ENCODE results near the gene RBBP6. TPM values are rescaled to one million over a fixed set of nuclear protein-coding genes. Genes with fewer than 3 reads are reported as not detected.

RBBP6 gene
- total and polyA plus RNA-seq, 9 of the 15 experiments (the other 6 are each of a cell fraction or from before 2014, with no cell fraction given): 19.2 to 76.6 (median 42.7) TPM

- TF ChIP-seq ZNF449 (CRISPR knock-in tag; IDR thresholded peaks at IDR 0.05): no peak
- TF ChIP-seq GATAD2A (IDR thresholded peaks at IDR 0.05): no peak
- TF ChIP-seq RBM39 (optimal IDR thresholded peaks at IDR 0.05; ENCODE audit: low read depth, low read length): no peak
- TF ChIP-seq ZNF318 (IDR thresholded peaks at IDR 0.05; ENCODE audit: borderline replicate concordance in 1 of 2, low read depth in 1 of 2): no peak
- TF ChIP-seq ETV1 (tag; conservative IDR thresholded peaks at IDR 0.05; ENCODE audit: low read depth): no peak
- TF ChIP-seq SAFB2 (IDR thresholded peaks at IDR 0.05; ENCODE audit: borderline replicate concordance, low read depth, low read length, severe bottlenecking): no peak
- no peak for TF ChIP-seq ZNF444 (CRISPR knock-in tag; IDR thresholded peaks at IDR 0.05)
These were observed 14.6 kb downstream of the RBBP6 start (continued) for GRCh38 chr16:24553983-24554382.
